DND-41 (cell line): ENCODE results near the gene TMEM121.

ENCODE experiments used
- ATAC-seq: fragments of 200-7000 bp; cut with Tn5 transposase; 3 replicates; pipeline ENCODE4 v1.9.1; 2021; ENCODE audit warnings: low read depth; ENCODE audit not compliant: insufficient read depth
- DNase-seq: peaks from one replicate; pipeline ENCODE4 v3.0.0-alpha.2; 2020
- H2AFZ ChIP-seq: 2 replicates; pipeline ENCODE4 v1.6.0; 2012; ENCODE audit warnings: low read depth, low read length
- H3K27ac ChIP-seq: 2 replicates; pipeline ENCODE4 v1.5.1; 2012; ENCODE audit warnings: low read length, inconsistent platforms
- H3K27me3 ChIP-seq: fragments of 200-600 bp; sonication (generic); 2 replicates; pipeline ENCODE4 v1.6.0; 2012; ENCODE audit warnings: low read length, mild to moderate bottlenecking, inconsistent platforms; ENCODE audit not compliant: insufficient read depth, poor library complexity
- H3K36me3 ChIP-seq: 2 replicates; pipeline ENCODE4 v1.5.1; 2012; ENCODE audit warnings: low read length, inconsistent platforms; ENCODE audit not compliant: insufficient read depth
- H3K4me1 ChIP-seq: 2 replicates; pipeline ENCODE4 v1.5.1; 2012; ENCODE audit warnings: mild to moderate bottlenecking, low read length; ENCODE audit not compliant: insufficient read depth
- H3K4me2 ChIP-seq: 2 replicates; pipeline ENCODE4 v1.6.0; 2012; ENCODE audit warnings: mild to moderate bottlenecking, moderate library complexity, low read length, inconsistent platforms; ENCODE audit not compliant: insufficient read depth
- H3K4me3 ChIP-seq, 2 experiments: fragments of 200-600 bp in 1 of 2; shearing (Covaris generic) in 1 of 2; 2 replicates each; pipeline ENCODE4 v1.5.1; 2012 to 2016; ENCODE audit warnings: inconsistent platforms in 2 of 2, low read length in 2 of 2, mild to moderate bottlenecking in 2 of 2, low read depth in 1 of 2, moderate library complexity in 1 of 2
- H3K79me2 ChIP-seq: 2 replicates; pipeline ENCODE4 v1.6.0; 2012; ENCODE audit warnings: low read length, inconsistent platforms; ENCODE audit not compliant: insufficient read depth
- H3K9ac ChIP-seq: 2 replicates; pipeline ENCODE4 v1.6.0; 2012; ENCODE audit warnings: low read depth, mild to moderate bottlenecking, inconsistent platforms, low read length, moderate library complexity
- H3K9me3 ChIP-seq: 2 replicates; pipeline ENCODE4 v1.5.1; 2012; ENCODE audit warnings: low read length, moderate library complexity, mild to moderate bottlenecking, inconsistent platforms; ENCODE audit not compliant: insufficient read depth, severe bottlenecking
- H4K20me1 ChIP-seq: 2 replicates; pipeline ENCODE4 v1.6.0; 2012; ENCODE audit warnings: low read length; ENCODE audit not compliant: insufficient read depth
- CTCF ChIP-seq: IDR thresholded peaks from 2 replicates; pipeline ENCODE4 v1.5.1; 2012; ENCODE audit warnings: borderline replicate concordance, low read length, moderate library complexity, mild to moderate bottlenecking; ENCODE audit not compliant: poor library complexity, severe bottlenecking; ENCODE audit errors: extremely low read depth
- EZH2 ChIP-seq: IDR thresholded peaks from 3 replicates; pipeline ENCODE4 v1.6.1; 2012; ENCODE audit warnings: borderline replicate concordance, low read depth, mild to moderate bottlenecking, moderate library complexity, low read length, inconsistent platforms; ENCODE audit not compliant: severe bottlenecking

Gene TMEM121

GRCh38 chr14:105495990-105496830 lies 30.2 kb upstream of the TMEM121 start:
- H3K79me2 ChIP-seq: peaks cover 13% of the 10 kb centered on the region
- no peaks in the 10 kb centered on the region for H3K9me3 ChIP-seq
- peaks cover 22% of the 10 kb centered on the region for H3K4me1 ChIP-seq
- no peak overlapping the region for H3K4me2 ChIP-seq
- H3K36me3 ChIP-seq: peaks cover 52% of the 10 kb centered on the region
- H3K27me3 ChIP-seq: no peaks in the 10 kb centered on the region
- no peak overlapping the region for H3K27ac ChIP-seq
- H3K9ac ChIP-seq: no peak overlapping the region
- peaks cover 63% of the 10 kb centered on the region for H4K20me1 ChIP-seq
- no peak overlapping the region for H3K4me3 ChIP-seq
- no peak overlapping the region for H2AFZ ChIP-seq
- ATAC-seq (no peak), DNase-seq (peak; percentile 5)
- TF ChIP-seq CTCF (no peak), EZH2 (no peak)

DNA sequence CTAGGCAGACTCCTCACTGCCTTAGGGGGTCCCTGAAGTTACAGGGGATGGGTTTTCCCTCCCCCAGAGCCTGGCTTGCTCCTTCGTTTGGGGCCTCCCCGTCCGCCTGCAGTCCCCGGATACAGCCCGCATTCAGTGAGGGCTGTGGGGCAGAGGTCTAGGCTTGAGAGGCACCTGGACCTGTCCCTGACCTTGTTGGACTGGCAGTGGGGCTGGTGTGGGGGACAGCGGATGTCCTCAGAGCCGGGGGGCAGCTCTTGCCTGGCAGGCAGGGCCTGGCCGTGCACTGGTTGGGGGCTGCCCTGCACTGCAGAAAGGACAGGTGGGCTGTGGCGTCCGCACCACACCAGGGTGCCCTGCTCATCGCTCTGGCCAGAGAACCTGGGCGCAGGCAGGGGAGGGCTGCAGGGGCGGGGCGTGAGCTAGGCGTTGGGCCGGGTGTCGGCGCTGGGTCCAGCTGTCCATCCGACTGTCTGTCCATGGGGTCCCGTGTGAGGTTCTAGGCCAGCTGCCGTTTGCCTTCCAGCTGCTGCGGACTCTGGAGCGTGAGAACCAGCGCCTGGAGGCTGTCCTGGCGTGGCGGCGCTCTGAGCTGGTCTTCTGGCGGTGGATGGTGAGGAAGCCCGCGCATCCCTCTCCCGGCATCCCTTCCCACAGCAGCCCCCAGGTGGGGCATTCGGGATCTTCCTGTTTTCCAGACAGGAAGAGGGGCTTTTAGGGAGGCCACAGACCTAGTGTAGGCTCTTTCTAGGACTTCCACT lies 29.4 kb upstream of the TMEM121 start:
- Histone ChIP-seq H2AFZ (no peak overlapping the region), H3K9ac (no peak overlapping the region), H3K9me3 (no peaks in the 10 kb centered on the region), H3K27me3 (no peaks in the 10 kb centered on the region), H3K4me2 (no peak overlapping the region), H3K4me3 (no peak overlapping the region), H3K27ac (no peak overlapping the region), H3K4me1 (peaks cover 15% of the 10 kb centered on the region), H4K20me1 (peaks cover 59% of the 10 kb centered on the region), H3K36me3 (peaks cover 48% of the 10 kb centered on the region), H3K79me2 (peaks cover 9% of the 10 kb centered on the region)
- ATAC-seq (no peak), DNase-seq (peak; percentile 7)
- TF ChIP-seq EZH2: no peak
- TF ChIP-seq CTCF: no peak

DNA sequence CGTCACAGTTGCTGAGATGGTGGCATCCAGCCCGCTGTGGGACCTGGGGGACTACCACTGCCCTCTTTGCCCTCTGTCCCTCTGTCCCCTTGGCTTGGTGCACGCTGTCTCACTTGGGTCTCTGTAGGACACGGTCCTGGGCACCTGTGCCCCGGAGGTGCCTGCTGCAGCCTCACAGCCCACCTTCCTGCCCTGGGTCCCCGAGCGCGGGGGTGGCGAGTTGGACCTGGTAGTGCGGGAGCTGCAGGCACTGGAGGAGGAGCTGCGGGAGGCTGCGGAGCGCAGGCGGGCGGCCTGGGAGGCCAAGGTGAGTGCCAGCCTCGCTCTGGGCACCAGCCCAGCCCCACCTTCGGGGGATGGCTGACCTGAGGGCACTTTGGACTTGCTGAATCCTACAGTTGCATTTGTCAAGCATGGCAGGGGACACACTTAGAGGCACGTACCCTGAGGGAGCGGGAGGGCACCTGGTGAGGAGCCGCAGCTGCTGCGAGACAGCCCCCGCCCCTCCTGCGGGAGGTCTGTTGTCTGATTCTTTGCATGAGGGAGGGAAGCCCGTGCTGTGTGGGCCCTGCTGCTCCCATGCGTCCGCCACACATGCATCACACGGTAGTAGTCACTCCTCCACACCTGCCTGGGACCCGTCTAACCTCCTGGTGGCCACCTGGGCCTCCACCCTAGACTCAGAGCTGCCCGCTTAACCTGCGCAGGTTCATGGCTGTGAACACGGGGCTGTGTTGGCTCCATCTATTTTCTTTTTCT lies 28.5 kb upstream of the TMEM121 start:
- Histone ChIP-seq H3K4me2 (no peak overlapping the region), H4K20me1 (peaks cover 50% of the 10 kb centered on the region), H3K79me2 (peaks cover 2% of the 10 kb centered on the region; the same call in 1 of the 2 replicates), H2AFZ (no peak overlapping the region), H3K36me3 (peaks cover 40% of the 10 kb centered on the region), H3K27ac (no peak overlapping the region), H3K27me3 (no peaks in the 10 kb centered on the region), H3K9ac (no peak overlapping the region), H3K4me3 (no peak overlapping the region), H3K4me1 (peaks cover 7% of the 10 kb centered on the region), H3K9me3 (no peaks in the 10 kb centered on the region)
- no peak for DNase-seq
- no peak for ATAC-seq
- no peak for TF ChIP-seq EZH2
- no peak for TF ChIP-seq CTCF
